Measurements from ENCODE around the gene VAT1L.

- TF ChIP-seq CTCF (IDR thresholded peaks at IDR 0.05) (no peak), POLR2A (IDR thresholded peaks at IDR 0.05; ENCODE audit: low read depth) (no peak)
Observed at GRCh38 chr16:77812856-77813500, 24.6 kb downstream of the VAT1L start.
